Pancreas (tissue), 10 donors: ENCODE measurements around the gene KRTAP12-4. TPM values are rescaled to one million over a fixed set of nuclear protein-coding genes. Genes with fewer than 3 reads are reported as not detected.
"Not testable (repeated sequence)": the region's sequence is repeated elsewhere in the genome, so short reads cannot be mapped to it uniquely, and the experiment has no call there.

Experiments used
- ATAC-seq, 4 donors: fragments of 200-7000 bp; cut with Tn5 transposase; one replicate each; pipeline versions ENCODE4 v1.8.0 to v1.9.1; 2020; ENCODE audit warnings: mild to moderate bottlenecking in 4 of 4, moderate library complexity in 4 of 4
- DNase-seq, 6 donors: peaks; one replicate each; pipeline ENCODE4 v3.0.0-alpha.2; 2020
- FAIRE-seq: peaks from 2 replicates; lab custom pipeline; 2012; peaks lifted over from hg19 to GRCh38; lab: Jason Lieb, UNC
- H3K27ac ChIP-seq, 4 donors: fragments of 200-600 bp; sonication (generic); 1 replicate in 3 of 4; 2 replicates in 1 of 4; pipeline versions ENCODE4 v1.5.0 to v1.8.0; 2020
- H3K27me3 ChIP-seq, 4 donors: fragments of 200-600 bp; one replicate each; pipeline ENCODE4 v1.8.0; 2021
- H3K36me3 ChIP-seq, 3 donors: fragments of 200-600 bp; sonication (generic) in 1 of 3; one replicate each; pipeline versions ENCODE4 v1.5.0 to v1.8.0; 2020 to 2021
- H3K4me1 ChIP-seq, 3 donors: fragments of 200-600 bp; one replicate each; pipeline ENCODE4 v1.8.0; 2021
- H3K4me3 ChIP-seq, 4 donors: fragments of 200-600 bp; sonication (generic) in 2 of 4; one replicate each; pipeline versions ENCODE4 v1.5.0 to v1.8.0; 2020 to 2021
- H3K9me3 ChIP-seq, 4 donors: fragments of 200-600 bp; one replicate each; pipeline ENCODE4 v1.8.0; 2021
- CTCF ChIP-seq, 4 donors: fragments of 200-600 bp; sonication (generic) in 3 of 4; IDR thresholded peaks; one replicate each; pipeline versions ENCODE4 v1.5.0 to v1.8.0; 2021; ENCODE audit warnings: antibody characterized with exemption in 4 of 4
- WGBS, 2 donors: extraction: QIAGEN DNeasy Blood & Tissue Kit; methylation state at CpG; one replicate each; pipeline ENCODE4 v1.1.7; 2013; 5-methylcytosine and 5-hydroxymethylcytosine counted together
- intact Hi-C, 3 donors: fragments of 100-400 bp; cut with DNase I; formaldehyde crosslinking; loops; one replicate each; pipeline versions ENCODE4 v1.11.1 to v1.14.2; 2022
- polyA plus RNA-seq, 2 donors: library from polyadenylated mRNA; stranded (reverse); fragments of 200-250 nt; gene quantifications; one replicate each; pipeline ENCODE4 v1.2.3, GENCODE V29; 2013
- total RNA-seq, 6 donors: library from RNA; stranded (reverse); fragmentation: NEBNext Ultra II Directional in 4 of 6; extraction: Animal tissue kit (Norgen Biotek cat#: 25700) in 4 of 6; gene quantifications; one replicate each; pipeline versions ENCODE4 v1.2.1 to v1.2.4, GENCODE V29; 2021 to 2023
- donor health status: healthy with polysubstance abuse.
- donor health status: DM: no; HTN: no; CAD: no; lungs with moderate emphysema.
- donor health status: DM: no; HTN: no; CAD: no.
- donor health status: control.
- donor health status: control.
- donor health status: Bipolar disorder and iron deficiency.
- donor health status: DM: yes; HTN: yes; CAD: no.
- donor health status: DM: no; HTN: no; CAD: no.
- donor health status: DM: no; HTN: no; CAD: no.
- donor health status: DM: yes; HTN: yes; CAD: no.

The KRTAP12-4 gene
- total and polyA plus RNA-seq, 8 donors, result not detected

DNA sequence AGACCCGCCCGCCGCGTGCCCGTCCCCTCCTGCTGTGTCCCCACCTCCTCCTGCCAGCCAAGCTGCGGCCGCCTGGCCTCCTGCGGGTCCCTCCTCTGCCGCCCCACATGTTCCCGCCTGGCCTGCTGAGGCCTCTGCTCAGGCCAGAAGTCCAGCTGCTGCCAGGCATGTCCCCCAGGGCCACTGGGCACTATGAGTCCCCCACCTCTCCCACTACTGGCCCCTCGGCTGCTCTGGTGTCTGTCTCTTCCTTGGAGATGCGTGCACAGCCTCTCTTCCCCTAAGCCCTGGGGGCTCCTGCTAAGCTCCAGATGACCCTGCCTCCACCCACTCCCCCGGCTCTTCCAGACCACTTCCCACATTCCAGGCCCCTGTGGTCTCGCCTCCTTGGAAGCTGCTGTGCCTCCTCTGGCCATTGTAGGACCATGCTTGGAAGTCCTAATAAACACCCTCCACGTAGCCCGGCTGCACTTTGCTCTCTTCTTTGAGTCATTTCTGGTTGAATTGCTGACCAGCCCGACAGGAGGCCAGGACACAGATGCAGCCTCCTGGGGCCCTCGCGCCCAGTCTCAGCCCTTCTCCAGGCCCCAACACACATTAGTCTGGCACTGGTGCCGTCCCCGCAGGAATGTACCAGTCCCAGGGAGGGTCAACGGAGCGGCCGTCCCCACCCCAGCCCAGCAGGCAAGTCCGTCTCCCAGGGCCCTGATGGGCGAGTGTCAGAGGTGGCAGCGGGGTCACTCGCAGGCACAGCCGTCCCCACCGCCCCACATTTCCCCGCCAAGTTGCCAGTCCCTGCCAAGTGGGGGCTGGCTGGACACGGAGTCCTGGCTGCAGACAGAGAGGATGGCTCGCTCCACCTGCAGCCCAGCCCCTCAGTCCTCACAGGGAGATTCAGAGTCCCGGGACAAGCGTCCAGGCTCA lies 43.6 kb upstream of the KRTAP12-4 start:
- DNase-seq (peak in 1 of 6 donors; percentile 52), ATAC-seq (no peak)

DNA sequence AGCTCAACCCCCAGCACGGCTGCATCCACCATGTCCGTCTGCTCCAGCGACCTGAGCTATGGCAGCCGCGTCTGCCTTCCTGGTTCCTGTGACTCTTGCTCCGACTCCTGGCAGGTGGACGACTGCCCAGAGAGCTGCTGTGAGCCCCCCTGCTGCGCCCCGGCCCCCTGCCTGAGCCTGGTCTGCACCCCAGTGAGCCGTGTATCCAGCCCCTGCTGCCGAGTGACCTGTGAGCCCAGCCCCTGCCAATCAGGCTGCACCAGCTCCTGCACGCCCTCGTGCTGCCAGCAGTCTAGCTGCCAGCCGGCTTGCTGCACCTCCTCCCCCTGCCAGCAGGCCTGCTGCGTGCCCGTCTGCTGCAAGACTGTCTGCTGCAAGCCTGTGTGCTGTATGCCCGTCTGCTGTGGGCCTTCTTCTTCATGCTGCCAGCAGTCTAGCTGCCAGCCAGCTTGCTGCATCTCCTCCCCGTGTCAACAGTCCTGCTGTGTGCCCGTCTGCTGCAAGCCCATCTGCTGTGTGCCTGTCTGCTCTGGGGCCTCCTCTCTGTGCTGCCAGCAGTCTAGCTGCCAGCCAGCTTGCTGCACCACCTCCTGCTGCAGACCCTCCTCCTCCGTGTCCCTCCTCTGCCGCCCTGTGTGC lies 42.8 kb upstream of the KRTAP12-4 start, which contains the start of gene KRTAP10-12:
TSS of gene KRTAP10-12 (plus strand) at position 1 of the 639 bp plus-strand sequence. CDS start at position 31, 30 bp downstream.
- H3K27ac ChIP-seq, DNase-seq, H3K9me3 ChIP-seq, H3K4me1 ChIP-seq, H3K36me3 ChIP-seq, H3K4me3 ChIP-seq, FAIRE-seq, intact Hi-C loops, ATAC-seq: not testable (repeated sequence)
- WGBS, 2 donors, result 21 to 29% methylated on average over 16 to 21 of the region's 21 CpGs
- H3K27me3 ChIP-seq, result peaks cover 0 to 10% (median 0%) of the 10 kb centered on the region in 4 donors

More for the DNA sequence above, 43.6 kb upstream of the KRTAP12-4 start:
- 29 to 41% methylated on average over 35 of the region's 35 CpGs for WGBS, 2 donors
- no peak overlapping the region for H3K4me3 ChIP-seq
- no peaks in the 10 kb centered on the region for H3K9me3 ChIP-seq
- no peaks in the 10 kb centered on the region for H3K4me1 ChIP-seq
- peaks cover 0 to 7% (median 0%) of the 10 kb centered on the region in 4 donors for H3K27me3 ChIP-seq
- intact Hi-C loops, result no loop called here
- H3K36me3 ChIP-seq, result no peaks in the 10 kb centered on the region
- no peak for TF ChIP-seq CTCF (IDR thresholded peaks at IDR 0.05)
- no peak for FAIRE-seq
- H3K27ac ChIP-seq, result no peak overlapping the region

GRCh38 chr21:44696572-44696971 lies 42.1 kb upstream of the KRTAP12-4 start:
- Histone ChIP-seq H3K36me3 (no peaks in the 10 kb centered on the region), H3K27me3 (peaks cover 0 to 11% (median 0%) of the 10 kb centered on the region in 4 donors), H3K4me3 (no peak overlapping the region), H3K4me1 (no peaks in the 10 kb centered on the region), H3K27ac (no peak overlapping the region), H3K9me3 (no peaks in the 10 kb centered on the region)
- no peak for TF ChIP-seq CTCF (IDR thresholded peaks at IDR 0.05)
- 50 to 64% methylated on average over 10 of the region's 10 CpGs for WGBS, 2 donors
- no peak for ATAC-seq
- FAIRE-seq, result no peak
- intact Hi-C loops, result no loop called here
- DNase-seq, result no peak

DNA sequence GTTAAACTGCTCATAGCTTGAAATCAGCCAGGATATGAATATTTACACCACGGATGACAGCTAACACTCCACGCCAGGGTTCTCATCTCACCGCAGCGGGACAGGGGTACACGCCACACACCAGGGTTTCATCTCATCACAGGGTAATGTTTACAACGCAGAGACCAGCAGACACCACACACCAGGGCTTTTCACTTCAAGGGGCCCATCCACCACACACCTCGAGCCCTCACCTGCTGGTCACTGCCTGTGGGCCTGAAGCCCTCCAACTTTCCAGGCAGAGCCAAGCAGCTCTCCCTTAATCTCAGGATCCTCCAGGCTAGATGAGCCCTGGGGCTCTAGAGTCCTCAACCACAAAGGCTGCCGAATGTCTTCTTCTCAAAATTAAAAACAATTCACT lies 41.2 kb upstream of the KRTAP12-4 start:
- no peak for TF ChIP-seq CTCF (IDR thresholded peaks at IDR 0.05)
- ATAC-seq (no peak), DNase-seq (no peak), FAIRE-seq (no peak)
- peaks cover 0 to 11% (median 0%) of the 10 kb centered on the region in 4 donors for H3K27me3 ChIP-seq
- H3K9me3 ChIP-seq, result no peaks in the 10 kb centered on the region
- no peak overlapping the region for H3K4me3 ChIP-seq
- H3K36me3 ChIP-seq, result no peaks in the 10 kb centered on the region
- H3K27ac ChIP-seq, result no peak overlapping the region
- WGBS, 2 donors, result 63 to 75% methylated on average over 8 of the region's 8 CpGs
- no peaks in the 10 kb centered on the region for H3K4me1 ChIP-seq
- intact Hi-C loops, result no loop called here

DNA sequence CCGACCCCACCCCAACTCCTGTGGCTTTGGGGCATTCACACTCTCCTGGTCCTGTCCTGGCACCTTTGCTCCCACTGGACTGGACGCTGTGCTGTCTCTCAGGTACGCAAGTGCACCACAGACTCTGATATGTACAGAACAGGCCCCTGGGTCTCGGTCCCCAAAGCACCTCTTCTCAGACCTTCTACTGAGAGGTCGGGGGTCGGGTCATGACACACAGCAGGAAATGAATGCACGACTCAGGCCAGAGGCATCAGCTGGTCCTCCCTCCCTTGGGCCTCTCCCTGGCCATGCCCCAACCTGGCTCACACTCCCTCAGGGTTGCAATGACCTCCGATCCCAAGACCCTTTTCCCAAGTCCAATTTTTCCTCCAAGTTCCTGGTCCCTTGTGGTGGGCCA lies 40.7 kb upstream of the KRTAP12-4 start:
- Histone ChIP-seq H3K27ac (no peak overlapping the region), H3K9me3 (no peaks in the 10 kb centered on the region), H3K27me3 (peaks cover 0 to 11% (median 0%) of the 10 kb centered on the region in 4 donors), H3K36me3 (no peaks in the 10 kb centered on the region), H3K4me1 (no peaks in the 10 kb centered on the region), H3K4me3 (no peak overlapping the region)
- no peak for ATAC-seq
- WGBS, 2 donors, result 47 to 56% methylated on average over 8 of the region's 8 CpGs
- intact Hi-C loops, result no loop called here
- DNase-seq, result no peak
- FAIRE-seq, result no peak
- no peak for TF ChIP-seq CTCF (IDR thresholded peaks at IDR 0.05)
